CD4-positive, alpha-beta T cell treated with Interleukin-4 for 1 hour (primary cell): ENCODE measurements around the gene PRR13.
"Not testable (repeated sequence)": the region's sequence is repeated elsewhere in the genome, so short reads cannot be mapped to it uniquely, and the experiment has no call there.

Source experiments
- DNase-seq, 2 donors: peaks; one replicate each; pipeline ENCODE4 v3.0.0-alpha.2; 2020 to 2022

Gene PRR13

DNA sequence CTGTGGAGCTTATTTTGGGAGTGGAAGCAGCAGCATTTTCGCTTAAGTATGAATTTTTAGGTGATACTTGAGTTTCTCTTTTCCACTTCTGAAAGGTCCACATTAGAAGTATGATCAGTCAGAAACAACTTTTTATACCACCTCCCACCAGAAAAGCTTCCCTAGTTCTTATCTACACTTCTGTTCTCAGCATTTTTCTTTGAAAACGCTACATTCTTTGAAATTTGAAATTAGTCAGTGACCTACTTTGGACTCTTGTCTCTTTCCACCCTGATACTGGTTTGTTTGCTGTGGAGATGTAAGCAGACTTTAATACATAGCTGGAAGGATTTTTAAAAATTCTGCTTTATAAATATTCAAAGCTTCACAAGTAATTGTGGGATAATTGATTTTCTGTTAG, 32.5 kb downstream of the PRR13 start:
- no peak for DNase-seq

DNA sequence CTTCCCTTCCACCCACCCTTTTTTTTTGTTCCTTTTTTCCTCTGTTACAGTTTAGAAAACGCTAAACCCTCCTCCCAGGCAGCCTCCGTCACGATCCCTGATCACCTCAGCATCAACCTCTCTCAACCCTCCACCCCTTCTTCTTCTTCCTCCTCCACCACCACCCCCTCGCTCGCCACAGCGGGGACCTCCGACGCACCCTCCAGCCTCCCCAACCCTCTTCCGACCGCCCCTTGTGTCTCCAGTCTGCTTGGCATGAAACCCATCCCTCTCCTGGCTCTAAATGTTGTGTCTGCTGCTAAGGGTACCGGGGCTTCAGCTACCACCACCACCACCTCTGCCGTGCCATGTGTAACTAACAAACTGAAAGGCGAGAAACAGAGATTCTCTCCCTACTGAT, 33.3 kb downstream of the PRR13 start:
- DNase-seq, result no peak

DNA sequence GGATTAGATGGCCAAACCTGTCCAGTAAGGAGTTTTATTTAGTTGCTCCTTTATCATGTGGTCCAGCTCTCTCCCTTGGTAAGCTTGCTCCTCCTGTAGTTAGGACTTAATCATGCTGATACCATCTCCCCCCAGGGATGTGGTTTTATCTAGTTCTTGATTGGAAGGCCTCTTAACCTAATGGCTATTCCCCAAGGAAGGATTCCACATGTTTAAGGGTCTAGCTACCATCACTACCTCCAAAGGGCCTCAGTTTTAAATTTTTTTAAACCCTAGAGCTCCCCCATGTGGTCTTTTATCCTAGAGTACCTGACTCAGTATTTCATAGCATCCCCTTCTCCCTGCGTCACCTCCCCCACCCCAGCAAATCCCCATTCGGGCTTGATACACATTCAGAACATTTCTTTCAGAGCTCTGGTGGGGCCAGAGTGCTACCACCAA, 35.3 kb downstream of the PRR13 start:
- DNase-seq, result peak in 1 of 2 donors; percentile 46

DNA sequence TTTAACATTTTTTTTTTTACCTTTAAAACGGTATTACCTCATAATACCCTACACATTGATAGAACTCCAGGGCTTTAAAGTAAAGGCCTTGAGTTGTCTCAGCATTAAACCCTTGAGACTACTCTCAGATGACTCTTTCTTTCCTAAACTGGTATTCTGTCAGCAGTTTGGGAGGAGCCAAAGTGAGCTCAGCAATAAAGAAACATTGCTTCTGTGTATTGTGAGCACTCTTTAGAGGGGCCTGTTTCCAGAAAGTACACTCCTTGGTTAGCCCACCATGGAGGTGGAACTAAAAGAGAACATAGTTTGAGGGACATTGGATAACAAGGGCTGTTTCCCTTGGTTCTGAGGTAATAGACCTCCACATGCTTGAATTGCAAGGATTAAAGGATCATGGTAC, 37.3 kb downstream of the PRR13 start:
- DNase-seq, result no peak

DNA sequence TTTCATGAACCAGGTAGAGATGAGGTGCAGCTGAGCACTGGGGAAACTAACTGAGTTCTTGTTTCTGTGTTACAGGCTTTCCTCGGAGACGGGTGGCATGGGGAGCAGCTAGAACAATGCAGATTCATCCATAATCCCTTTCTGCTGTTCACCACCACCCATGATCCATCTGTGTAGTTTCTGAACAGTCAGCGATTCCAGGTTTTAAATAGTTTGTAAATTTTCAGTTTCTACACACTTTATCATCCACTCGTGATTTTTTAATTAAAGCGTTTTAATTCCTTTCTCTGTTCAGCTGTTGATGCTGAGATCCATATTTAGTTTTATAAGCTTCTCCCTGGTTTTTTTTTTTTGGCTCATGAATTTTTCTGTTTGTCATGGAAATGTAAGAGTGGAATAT, 37.8 kb downstream of the PRR13 start:
- no peak for DNase-seq

DNA sequence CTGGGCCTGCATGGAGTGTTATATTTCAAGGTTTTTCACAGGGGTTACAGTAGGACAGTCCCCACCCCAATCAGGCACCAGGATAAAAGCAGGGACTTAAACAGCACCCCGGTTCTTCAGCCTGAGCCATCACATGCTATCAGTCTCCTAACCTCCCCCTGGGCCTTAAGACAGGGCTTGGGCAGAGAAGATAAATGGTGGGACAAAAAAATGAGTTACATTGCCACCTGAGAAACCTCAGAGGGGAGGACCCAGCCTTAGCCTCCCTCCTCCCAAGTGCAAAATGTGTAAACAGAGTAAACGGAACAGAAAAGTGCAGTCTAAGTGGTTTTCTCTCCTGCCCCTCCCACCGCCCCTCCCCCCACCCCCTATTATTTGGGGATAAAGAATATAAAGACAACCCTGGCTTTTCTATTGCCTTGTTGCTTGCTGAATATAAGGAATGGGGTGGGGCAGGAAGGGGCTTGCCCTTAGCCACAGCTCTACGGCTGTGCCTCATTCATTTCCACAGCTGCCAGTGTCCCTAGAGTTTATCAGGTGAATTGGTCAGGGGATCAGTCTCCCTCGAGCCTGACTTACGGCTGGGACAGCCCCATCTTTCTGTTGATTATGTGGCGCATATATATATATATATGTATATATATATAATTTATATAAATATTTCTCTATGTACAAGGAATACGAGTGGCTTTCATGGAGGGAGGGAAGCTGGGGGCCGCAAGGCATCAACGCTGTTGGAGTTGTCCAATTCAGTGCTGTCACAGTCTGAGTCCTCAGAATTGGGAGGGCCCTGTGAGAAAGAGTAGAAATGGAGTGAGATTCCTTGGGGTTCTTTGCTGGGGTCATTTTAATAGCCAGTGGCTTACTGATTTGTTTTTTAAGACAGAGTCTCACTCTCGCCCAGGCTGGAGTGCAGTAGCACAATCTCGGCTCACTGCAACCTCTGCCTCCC, 39.2 kb downstream of the PRR13 start:
- DNase-seq, result no peak

DNA sequence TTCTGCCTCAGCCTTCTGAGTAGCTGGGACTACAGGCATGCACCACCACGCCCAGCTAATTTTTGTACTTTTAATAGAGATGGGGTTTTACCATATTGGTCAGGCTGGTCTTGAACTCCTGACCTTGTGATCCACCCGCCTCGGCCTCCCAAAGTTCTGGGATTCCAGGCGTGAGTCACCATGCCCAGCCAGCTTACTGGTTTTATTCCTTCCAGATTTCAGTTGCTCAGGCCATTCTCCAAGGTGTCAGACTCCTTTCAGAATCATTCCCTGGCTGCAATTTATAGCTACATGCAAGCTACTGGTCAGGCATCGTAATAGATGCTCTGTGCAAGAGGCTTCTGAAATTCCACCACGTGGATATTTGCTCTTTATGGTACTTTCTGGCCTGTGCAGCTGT, 39.9 kb downstream of the PRR13 start:
- not testable (repeated sequence) for DNase-seq

DNA sequence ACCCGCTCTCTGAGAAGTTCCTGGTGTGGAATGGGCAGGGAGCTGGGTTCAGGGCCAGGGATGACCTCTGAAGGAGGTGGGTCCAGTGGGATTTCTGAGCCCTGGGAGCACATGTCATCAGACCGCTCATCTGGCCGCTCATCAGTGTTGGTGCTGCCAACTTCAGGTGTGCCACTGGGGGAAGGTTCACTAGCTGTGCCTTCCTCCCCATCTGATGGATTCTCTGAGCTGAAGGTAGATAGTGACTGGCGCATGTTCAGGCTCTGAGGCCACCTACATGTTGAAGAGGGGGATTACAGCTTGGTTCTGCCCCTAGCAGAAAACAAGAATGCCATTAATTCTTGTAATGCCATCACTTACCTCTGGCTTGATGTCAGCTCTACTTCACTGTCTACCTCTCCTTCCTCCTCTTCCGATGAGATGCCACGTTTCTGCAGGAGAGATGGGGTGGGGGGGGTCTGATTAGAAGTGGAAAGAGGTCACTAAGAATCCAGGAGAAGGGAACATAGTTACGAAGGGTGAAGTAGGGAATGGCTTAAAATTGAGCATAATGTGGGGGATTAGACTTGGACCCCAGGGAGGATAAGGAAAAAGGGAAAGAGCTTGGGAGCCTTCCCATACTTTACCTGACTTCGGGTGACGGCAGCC, 40.5 kb downstream of the PRR13 start:
- peak in 1 of 2 donors; percentile 30 for DNase-seq

DNA sequence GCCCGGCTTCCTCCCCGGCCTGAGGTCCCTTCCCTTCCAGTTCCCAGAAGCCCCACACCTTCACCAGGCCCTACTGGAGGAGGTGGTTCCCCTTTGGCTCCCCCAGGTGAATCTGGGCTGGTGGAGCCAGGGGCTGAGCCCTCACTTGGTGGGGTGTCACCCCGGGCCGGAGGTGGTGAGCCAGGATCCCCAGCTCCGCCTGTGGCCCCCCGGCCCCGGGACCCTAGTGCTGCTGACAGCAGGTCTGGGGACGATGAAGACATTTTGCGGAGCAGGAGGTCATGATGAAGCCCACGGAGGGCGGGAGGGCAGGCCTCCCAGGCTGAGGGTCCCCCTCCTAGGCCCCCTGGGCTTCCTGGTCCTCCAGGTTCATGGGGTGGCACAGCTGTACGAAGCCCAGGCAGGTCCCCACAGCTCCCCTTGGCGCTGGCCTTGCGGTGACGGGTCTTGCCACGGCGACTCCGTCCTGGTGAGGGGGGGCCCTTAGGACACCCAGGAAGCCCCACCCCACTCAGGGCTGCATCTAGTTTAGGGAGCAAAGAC, 41.2 kb downstream of the PRR13 start:
- no peak for DNase-seq

DNA sequence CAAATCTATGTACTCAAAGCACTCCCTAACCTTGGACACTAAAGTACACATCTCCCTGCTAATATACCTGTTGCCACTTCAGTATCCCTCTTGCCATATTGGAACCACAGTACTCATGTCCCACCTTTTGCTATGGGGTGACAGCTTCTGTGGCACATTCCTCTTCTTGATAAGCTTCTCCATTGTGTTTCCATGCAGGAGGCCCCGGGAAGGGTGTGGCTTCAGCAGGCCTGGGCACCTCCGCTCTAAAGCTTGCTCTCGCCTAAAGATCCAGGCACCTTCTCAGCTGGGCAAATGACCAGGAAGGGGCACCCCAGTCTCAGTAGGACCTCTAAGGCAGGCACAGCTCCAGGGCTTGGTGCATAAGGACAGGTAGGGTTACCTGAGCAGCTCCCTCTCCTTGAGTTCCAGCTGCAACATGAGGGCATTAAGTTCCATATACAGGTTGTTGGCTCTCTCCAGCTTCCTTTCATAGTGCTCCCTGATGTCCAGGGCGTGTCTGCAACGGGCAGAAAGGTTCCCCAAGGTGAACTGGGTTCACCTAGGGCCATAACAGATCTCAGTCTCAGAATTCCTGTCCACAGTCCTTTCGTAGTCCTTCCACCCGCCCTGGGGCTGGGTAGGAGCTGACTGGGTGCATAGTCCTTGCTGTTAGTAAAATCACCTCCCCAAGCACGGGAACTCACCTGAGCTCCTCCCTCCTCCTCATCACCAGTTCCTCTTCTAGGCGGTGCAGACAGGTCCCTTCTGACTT, 41.9 kb downstream of the PRR13 start:
- no peak for DNase-seq

DNA sequence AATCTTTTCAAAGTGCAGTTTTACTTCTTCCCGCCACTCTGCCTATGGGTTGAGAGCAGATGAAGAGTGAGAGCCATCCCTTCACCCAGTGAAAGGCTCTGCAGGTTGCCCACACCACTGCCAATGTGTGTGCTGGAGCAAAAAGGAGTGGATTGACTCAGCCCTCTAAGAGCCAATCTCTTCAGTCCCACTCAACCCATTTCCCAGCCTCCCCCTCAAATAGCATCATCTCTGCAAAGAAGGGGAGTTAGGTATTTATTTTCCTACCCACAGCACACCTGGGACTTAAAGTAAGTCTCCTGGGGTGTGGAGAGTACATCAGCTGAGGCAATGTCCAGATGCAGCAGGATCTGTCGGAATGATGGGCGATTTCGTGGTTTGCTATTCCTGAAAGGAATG, 42.4 kb downstream of the PRR13 start:
- DNase-seq, result no peak

DNA sequence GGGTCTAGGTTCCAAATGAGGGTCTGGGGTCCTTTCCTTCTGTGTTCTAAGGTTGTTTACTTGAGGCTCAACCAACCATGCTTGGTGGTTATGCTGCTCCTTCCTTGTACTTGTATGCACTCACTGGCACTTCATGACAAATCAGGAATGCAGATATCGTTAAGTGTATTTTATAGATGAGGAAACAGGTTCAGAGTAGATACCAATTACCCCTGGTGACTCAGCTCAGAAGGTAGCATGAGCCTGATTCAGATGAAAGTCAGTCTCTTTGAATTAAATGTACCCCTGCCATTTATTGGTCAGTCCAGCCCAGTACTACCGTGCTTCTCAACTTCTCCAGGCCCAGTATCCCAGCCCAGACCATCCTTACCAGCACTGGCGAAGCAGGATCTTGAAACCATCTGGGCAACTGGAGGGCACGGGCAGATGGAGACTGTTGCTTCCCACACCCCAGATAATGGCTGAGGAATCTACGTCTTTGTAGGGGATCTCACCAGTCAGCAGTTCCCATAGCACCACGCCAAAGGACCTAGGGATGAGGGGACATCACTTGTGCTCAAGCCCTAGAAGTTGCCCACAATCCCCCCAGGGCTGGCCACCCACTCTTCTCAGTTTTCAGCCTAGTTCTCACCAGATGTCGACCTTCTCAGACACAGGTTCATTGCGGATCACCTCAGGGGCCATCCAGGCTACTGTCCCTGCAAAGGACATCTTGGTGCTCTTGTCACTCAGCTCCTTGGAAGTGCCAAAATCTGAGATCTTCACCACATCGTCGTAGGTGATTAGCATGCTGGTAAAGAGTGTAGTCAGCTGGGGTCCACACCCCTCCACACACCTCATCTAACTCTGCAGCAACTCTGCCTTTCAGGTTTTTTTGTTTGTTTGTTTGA, 43.4 kb downstream of the PRR13 start:
- DNase-seq, result no peak

DNA sequence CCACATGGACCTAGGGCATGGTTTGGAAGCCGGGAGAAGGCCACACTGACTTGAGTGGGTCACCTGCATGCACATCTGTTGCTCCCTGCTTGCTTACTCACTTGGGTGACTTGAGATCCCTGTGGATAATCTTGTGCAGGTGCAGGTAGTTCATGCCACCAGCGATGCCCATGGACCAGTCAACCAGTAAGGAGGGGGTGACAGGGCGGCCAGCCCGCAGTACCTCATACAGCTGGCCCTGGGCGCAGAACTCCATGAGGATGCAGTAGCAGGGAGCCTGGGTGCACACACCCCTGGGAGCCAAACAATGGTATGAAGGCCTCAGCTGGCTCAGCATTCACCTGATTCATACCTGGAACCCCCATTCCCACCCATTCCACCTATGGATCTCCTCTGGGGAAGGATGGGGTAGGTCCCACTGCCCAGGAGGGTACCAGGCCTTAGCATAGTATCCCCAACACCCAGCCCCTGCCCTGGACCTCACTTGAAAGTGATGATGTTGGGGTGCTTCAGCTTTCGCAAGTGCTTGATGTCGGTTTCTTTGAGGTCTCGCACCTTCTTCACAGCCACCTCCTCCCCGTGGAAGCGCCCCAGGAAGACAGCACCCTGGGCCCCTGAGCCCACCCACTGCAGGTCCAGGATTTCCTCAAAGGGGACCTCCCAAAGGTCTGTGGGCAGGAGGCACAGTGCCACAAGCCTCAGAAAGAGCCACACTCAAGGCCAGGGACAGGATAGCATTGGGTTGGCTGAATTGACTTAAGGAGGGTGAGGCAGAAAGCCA, 44.6 kb downstream of the PRR13 start:
- DNase-seq, result no peak

DNA sequence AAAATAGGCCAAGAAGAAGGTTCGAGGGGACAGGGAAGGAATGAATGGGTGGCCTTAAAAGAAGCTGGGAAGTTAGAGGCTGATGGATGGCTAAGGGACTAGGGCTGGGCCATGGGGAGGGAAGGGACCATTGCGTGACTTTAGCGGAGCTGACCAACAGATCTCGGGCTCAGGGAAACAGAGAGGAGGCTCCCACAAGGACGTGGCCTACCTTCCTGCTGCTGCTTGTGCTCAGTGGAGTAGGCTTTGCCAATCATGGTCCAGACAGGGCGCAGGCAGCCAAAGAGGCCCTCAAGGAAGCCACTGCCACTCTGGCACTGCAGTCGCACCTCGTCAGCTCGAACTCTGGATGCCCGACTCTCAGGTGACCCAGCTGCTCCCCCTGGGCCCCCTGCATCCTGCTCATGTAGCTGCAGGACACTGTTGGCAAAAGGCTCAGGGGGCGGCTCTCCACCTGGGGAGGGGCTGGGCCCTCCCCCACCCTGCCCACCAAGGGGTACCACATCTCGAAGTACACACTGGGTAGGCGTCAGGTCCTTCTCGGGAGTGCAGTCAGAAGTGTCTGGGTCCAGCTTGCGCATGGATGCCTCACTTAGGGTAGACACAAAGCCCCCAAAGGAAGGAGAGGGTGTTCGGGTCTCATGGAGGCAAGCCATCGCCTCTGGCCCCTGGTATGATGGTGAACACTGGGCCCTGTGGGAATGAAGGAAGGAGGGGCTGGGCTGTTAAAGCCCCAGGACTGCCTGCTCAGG, 45.4 kb downstream of the PRR13 start:
- no peak for DNase-seq

DNA sequence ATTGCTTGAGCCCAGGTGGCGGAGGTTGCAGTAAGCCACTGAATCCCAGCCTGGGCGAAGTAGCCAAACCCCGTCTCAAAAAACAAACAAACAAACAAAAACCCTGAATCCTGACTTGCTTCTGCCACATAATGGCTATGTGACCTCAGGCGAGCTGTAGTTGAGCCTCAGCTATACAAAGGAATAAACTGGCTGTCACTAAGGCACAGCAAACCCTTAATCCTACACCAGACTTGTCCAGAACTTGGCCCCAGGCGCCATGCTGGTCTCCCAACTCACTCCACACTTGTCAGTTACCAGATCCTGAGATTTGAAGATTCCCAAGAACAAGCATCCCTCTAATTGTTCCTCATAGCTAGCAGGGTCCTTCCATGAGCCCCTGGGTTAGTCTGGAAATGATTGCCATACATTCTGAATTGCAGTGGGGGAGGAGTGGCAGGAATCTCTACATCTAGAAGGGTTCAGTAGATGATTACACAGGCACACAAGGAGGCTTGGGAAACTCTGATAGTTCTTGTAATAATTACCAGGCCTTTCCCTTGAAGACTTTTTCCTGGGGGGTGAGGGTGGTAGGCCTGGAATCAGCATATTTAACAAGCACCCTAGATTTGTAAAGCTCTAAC, 47.8 kb downstream of the PRR13 start:
- DNase-seq, result no peak

DNA sequence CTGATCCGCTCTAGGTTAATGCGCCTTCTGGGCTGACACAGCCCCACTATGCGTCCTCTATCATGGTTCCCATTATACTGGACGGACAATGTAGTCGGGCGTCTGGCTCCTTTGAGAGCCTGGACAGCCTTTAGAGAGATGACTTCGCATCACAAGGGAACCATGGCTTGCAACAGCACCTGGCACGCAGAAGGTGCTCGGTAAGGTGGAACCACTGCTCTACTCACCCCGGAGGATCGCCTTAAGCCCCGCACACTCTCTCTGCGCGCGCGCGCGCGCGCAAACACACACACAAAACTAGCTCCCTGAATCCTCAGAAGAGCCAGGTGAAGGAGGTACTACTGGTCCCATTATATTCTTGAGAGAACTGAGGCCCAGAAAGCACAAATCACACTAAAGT, 50.7 kb downstream of the PRR13 start:
- DNase-seq, result no peak

DNA sequence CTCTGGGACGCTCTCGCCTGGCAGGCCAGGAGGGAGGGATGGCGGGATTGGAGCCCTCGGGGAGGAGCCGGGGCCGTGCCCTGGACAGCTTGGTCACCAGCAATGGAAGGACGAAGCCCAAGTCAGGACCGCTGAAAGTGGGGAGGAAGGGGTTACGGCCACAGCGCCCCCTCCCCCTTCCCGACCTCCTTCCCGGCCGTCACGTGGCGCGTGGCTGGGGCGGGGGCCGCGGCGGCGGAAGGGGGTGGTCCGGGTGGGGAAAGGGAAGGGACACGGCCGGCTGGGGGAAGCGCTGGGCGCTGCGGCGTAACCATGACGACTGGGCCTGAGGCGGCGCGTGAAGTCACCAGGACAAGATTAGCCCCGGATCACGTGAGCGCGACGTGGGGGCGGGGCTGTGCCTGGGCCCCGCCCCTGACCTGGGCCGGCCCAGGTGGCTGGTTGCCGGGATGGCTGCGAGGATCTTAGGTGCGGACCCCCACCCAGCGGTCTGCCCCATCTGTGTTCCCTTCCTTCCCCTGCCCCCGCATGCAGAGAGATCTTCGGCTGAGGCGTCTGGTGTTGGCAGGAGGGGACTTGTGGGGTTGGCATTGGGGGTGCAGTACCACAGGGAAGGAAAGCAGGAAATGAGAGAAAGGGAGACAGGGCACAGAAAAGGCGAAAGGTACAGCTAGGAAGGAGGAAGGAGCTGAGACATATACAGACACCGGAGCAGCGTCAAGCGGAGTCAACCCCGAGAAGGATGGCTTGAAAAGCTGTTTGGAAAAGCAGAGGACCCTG, 51.5 kb downstream of the PRR13 start:
- peak; percentile 89 to 91 for DNase-seq

DNA sequence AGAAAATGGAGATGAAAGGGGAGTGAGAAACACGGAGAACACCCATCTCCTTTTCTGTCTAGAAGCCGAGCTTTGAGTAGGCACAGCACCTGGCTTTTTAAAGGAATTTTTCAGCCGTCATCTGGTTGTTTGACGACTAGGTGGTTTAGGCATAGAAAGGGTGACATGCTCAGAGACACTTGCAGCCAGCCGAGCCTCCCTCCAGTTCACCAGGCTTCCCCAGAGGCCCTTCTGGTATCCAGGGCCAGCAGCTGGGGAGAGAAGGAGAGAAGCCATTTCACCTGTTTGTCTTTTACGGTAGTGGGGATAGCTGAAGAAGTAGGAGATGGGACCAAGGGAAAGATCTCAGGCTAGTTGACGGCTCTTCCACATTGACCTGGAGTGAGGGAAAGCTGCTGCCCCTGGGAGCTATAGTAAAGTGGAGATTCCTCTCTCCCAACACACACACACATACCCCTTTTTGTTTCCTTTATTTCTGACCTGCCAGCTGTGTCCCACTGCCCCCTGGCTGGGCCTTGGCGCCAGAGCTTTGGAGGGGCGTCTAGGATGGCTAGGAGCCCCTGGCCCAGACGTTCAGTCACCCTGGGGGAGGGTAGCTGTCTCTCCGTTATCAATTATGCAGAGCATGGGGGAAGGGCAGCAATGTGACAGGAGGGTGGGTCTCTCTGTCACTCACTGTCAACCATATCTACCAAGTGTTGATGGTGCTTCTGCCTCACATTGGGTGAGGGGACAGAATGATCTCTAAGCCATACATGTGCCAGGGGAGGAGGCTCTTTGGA, 52.3 kb downstream of the PRR13 start:
- DNase-seq, result no peak
